Ureter (tissue), 1 donor: ENCODE data around the gene CDKN2A. TPM values are rescaled to one million over a fixed set of nuclear protein-coding genes. Genes with fewer than 3 reads are reported as not detected.
"Not testable (repeated sequence)": the region's sequence is repeated elsewhere in the genome, so short reads cannot be mapped to it uniquely, and the experiment has no call there.

ENCODE experiments used
- DNase-seq: peaks from one replicate; pipeline ENCODE4 v3.0.0-alpha.2; 2020; ENCODE audit warnings: low spot score
- total RNA-seq: library from RNA; stranded (reverse); gene quantifications from one replicate; pipeline ENCODE4 v1.2.4, GENCODE V29; 2023
- donor health status: DM: yes; HTN: yes; CAD: no.

The CDKN2A gene
- total RNA-seq, 1 donor from 2014 or later, result 1.7 TPM

DNA sequence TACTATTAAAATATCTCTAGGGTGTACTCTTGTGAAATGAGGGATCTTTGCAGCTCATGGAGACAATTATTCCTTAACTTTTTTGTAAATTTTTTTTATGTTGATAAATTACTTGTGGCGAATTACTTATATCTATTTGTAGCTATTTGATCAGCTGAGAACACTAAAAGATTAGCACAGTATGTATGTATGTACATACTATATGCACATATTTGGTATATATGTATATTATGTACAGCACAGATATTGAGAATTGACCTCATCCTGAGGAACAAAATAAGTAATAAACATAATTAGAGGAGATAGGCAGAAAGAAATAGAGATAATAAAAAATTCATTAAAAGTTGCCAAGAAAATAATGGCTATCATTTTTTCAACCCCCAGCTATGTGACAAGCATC, 11.8 kb downstream of the CDKN2A start:
- DNase-seq, result no peak

DNA sequence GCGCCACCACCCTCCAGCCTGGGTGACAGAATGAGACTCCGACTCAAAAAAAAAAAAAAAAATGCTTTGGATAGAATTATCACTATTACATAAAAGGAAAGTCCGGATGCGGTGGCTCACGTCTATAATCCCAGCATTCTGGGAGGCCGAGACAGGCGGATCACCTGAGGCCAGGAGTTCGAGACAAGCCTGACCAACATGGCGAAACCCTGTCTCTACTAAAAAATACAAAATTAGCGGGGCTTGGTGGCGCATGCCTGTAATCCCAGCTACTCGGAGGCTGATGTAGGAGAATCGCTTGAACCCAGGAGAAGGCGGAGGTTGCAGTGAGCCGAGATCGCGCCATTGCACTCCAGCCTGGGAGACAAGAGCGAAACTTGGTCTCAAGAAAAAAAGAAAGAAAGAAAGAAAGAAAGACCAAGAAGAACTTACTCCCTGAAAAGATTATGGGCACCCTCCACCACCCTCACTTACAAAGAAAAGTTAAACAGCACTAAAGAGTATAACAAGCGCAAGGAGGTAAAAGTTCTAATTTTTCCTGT, 17.8 kb downstream of the CDKN2A start:
- no peak for DNase-seq

DNA sequence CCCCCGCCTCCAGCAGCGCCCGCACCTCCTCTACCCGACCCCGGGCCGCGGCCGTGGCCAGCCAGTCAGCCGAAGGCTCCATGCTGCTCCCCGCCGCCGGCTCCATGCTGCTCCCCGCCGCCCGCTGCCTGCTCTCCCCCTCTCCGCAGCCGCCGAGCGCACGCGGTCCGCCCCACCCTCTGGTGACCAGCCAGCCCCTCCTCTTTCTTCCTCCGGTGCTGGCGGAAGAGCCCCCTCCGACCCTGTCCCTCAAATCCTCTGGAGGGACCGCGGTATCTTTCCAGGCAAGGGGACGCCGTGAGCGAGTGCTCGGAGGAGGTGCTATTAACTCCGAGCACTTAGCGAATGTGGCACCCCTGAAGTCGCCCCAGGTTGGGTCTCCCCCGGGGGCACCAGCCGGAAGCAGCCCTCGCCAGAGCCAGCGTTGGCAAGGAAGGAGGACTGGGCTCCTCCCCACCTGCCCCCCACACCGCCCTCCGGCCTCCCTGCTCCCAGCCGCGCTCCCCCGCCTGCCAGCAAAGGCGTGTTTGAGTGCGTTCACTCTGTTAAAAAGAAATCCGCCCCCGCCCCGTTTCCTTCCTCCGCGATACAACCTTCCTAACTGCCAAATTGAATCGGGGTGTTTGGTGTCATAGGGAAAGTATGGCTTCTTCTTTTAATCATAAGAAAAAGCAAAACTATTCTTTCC, 19.3 kb downstream of the CDKN2A start:
- DNase-seq, result no peak

DNA sequence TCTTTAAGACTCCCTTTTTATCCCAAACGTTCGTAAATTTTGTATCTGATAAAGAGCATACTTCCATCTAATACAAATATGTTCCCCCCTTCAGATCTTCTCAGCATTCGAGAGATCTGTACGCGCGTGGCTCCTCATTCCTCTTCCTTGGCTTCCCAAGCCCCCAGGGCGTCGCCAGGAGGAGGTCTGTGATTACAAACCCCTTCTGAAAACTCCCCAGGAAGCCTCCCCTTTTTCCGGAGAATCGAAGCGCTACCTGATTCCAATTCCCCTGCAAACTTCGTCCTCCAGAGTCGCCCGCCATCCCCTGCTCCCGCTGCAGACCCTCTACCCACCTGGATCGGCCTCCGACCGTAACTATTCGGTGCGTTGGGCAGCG, 19.9 kb downstream of the CDKN2A start:
- DNase-seq, result no peak

DNA sequence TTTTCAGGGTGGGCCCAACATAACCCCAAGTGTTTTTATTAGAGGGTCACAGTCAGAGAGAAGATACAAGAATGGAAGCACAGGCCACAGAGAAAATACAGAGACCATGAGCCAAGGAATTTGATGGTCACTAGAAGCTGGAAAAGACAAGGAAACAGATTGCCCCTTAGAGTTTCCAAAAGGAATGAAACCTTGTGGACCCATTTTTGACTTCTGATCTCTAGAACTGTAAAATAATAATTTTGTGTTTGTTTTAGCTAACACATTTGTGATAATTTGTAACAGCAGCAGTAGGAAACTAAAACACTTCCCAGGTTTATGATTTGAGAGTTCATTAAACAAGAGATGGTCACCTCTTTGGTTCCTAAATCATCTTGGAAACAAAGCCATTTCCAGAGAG, 21.8 kb downstream of the CDKN2A start:
- no peak for DNase-seq

GRCh38 chr9:21970800-21971640, 23.2 kb downstream of the CDKN2A start:
- no peak for DNase-seq

- DNase-seq, result no peak
Measured at GRCh38 chr9:21969951-21970799, 24.0 kb downstream of the CDKN2A start.

DNA sequence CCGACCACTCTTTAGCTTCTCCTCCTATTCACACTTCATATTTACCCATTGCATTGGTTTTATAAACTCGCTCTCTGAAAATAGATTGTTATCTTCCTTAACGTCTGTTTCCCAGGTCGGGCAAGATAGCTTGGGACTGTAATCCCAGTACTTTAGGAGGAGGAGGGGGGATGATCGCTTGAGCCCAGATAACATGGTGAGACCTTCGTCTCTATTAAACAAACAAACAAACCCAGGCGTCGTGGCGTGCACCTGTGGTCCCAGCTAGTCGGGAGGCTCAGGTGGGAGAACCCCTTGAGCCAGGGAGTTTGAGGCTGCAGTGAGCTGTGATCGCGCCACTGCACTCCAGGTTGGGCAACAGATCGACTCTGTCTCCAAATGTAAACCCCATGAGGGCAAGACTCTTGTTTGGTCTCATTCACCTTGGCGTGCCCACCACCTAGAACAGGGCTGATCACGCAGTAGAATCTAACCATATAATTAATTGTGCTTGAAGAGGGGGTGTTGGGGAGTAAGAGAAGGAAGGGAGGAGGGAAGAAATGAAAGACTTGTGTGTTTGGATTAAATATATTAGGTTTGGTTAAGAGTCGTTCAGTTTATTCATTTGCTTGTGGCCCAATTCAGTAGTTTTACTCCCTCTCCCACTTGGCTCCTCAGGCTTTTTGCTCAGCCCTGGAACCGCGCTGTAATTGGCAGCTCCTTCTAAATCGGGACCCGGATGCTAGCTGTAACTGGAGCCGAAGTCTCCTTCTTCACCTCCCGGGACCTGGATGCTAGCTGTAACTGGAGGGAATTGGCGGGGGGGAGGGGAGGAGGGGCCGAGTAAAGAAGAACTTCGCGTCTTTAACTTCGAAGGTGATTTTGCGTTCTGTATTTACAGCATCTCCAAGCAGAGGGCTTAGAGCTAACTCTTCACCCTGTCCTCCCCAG, 24.9 kb downstream of the CDKN2A start:
- no peak for DNase-seq

GRCh38 chr9:21968331-21969010, 25.7 kb downstream of the CDKN2A start:
- no peak for DNase-seq

GRCh38 chr9:21967702-21968101, 26.5 kb downstream of the CDKN2A start:
- DNase-seq, result no peak

GRCh38 chr9:21967169-21967568, 27.0 kb downstream of the CDKN2A start:
- no peak for DNase-seq

DNA sequence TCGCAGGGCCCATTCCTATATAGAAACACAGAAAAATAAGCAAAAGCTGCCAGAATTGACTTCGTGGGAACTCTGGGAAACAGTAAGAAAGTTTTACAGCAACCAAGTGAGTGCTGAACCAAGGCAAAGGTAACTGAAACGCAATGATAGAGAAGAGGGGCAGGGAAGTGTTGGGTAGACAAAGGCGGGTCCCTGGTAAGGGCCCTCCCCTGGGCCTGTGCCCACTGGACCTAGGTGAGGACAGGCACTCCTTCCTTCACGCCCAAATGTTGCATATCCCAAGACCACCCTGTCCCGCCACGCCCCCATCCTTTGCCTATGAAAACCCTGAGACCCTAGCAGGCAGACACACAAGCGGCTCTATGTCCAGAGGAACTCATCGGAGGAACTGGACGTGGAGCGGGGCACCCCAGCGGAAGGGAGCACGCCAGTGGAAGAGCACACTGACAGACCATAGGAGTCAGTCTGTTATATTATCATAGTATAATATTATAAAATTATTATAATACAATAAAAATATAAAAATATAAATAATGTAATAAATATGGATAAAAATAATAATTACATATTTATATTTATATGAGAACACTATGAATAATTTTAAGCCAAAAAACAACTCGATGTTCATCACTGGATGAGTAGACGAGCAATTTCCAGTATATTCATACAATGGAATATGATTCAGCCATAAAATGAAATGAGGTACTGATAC, 27.9 kb downstream of the CDKN2A start:
- no peak for DNase-seq

DNA sequence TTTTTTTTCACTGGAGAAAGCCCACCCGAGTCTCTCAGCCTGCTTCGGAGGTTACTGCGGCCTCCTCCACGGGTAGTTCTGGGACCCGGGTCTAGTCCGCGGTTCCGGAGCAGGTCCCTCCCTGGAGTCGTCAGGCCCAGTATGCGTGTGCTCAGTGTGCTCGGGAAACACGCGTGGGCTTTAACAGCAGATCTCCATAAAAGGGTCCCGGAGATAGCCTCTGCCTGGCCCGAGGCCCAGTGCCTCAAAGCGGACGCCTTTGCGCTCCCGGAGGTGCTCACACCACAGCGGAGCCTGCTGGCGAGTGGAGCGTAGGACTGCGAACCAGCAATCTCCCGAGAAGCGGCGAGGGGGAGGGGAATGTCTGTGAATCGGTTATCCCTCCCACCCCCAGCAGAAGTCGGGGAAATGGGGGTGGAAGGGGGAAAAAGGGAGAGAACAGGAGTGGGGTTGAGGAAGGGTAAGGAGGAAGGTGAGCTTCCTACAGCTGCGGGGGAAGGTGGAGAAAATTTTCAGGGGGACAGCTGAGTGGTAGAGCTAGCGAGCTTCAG, 28.7 kb downstream of the CDKN2A start:
- peak; percentile 55 for DNase-seq

DNA sequence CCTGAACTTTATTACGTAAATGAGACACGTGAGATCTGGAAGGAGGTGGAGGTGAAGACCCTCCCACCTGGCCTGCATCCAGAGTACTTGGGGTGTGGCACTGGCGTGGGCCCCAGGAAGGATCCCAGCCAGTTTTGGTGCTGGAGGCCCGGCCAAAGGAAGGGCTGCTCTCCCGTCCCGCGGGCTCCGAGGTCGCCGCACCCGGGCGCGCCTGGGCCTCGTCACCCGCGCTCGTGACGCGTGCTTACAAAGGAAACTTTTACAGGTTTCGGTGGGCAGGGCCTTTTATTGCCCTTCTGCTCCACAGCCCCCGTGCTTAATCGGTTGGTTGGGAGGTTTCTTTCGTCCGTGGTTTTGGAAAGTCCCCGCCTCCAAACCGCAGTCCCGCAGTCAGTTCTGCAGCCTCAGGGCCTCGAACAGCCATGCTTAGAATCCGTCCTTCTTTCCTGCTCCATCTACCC, 29.2 kb downstream of the CDKN2A start:
- DNase-seq, result no peak

DNA sequence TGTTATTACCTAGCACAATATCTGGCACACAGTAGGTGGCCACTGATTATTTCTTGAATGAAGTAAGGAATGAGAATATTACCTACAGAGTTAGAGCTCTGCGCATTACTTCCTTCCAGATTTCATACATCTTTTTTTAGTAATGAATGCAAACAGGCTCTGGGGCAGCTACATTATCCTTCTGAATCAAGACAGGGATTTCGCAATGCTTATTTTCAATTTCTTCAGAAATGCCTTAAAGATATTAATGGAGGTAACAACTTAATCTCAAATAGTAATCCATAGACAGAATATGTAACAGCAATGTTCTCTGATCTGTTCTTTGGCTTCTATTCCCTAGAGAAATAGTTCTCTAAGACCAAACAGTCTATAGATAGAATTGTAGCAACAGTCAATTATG, 32.6 kb downstream of the CDKN2A start:
- no peak for DNase-seq

DNA sequence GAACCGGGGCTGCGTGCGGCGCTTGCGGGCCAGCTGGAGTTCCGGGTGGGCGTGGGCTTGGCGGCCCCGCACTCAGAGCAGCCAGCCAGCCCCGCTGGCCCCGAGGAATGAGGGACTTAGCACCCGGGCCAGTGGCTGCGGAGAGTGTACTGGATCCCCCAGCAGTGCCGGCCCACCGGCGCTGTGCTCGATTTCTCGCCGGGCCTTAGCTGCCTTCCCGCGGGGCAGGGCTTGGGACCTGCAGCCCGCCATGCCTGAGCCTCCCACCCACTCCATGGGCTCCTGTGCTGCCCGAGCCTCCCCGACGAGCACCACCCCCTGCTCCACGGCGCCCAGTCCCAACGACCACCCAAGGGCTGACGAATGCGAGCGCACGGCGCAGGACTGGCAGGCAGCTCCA, 34.9 kb downstream of the CDKN2A start:
- DNase-seq, result not testable (repeated sequence)

GRCh38 chr9:21958833-21959232, 35.4 kb downstream of the CDKN2A start:
- DNase-seq, result no peak

- DNase-seq, result no peak
Measured at GRCh38 chr9:21945606-21946005, 48.6 kb downstream of the CDKN2A start.

GRCh38 chr9:21943464-21943863, 50.7 kb downstream of the CDKN2A start:
- no peak for DNase-seq
